NCI-H460 (cell line): ENCODE data around the gene GPR31. TPM values are rescaled to one million over a fixed set of nuclear protein-coding genes. Genes with fewer than 3 reads are reported as not detected.
"Not testable (repeated sequence)": the region's sequence is repeated elsewhere in the genome, so short reads cannot be mapped to it uniquely, and the experiment has no call there.

Experiments
- DNase-seq: peaks from one replicate; pipeline ENCODE4 v3.0.0-alpha.2; 2016; ENCODE audit warnings: low read depth; ENCODE audit errors: extremely low read depth
- polyA plus RNA-seq: library from polyadenylated mRNA; depleted of rRNA; stranded (reverse); fragments of >200 nt; gene quantifications from 2 replicates; pipeline ENCODE4 v1.2.3, GENCODE V29; 2014; cell fraction: nucleus; rRNA removed
- total RNA-seq: library from RNA; depleted of rRNA; stranded (reverse); fragments of >200 nt; shearing (Covaris generic); gene quantifications from 2 replicates; pipeline ENCODE4 v1.2.3, GENCODE V29; 2014; rRNA removed

Gene GPR31
- not detected in 2 replicates for total RNA-seq
- not detected in 2 replicates for polyA plus RNA-seq

GRCh38 chr6:167157863-167158262, at the start of gene GPR31:
Gene GPR31, minus strand, starts transcription at chr6:167157980. Its CDS starts 149 bp downstream, at chr6:167157831.
- no peak for DNase-seq

- DNase-seq = no peak
These were observed 49.7 kb upstream of the GPR31 start for GRCh38 chr6:167207527-167207926.

- not testable (repeated sequence) for DNase-seq
These were observed 47.5 kb upstream of the GPR31 start for GRCh38 chr6:167205316-167205715.

GRCh38 chr6:167204059-167204348, 46.2 kb upstream of the GPR31 start:
- not testable (repeated sequence) for DNase-seq

GRCh38 chr6:167203261-167204058, 45.7 kb upstream of the GPR31 start:
- DNase-seq = not testable (repeated sequence)

- not testable (repeated sequence) for DNase-seq
These were observed 44.8 kb upstream of the GPR31 start for GRCh38 chr6:167202613-167203012.

- DNase-seq = no peak
These were observed 43.0 kb upstream of the GPR31 start for GRCh38 chr6:167200806-167201205.

GRCh38 chr6:167195941-167196610, 38.3 kb upstream of the GPR31 start:
- DNase-seq = not testable (repeated sequence)

- DNase-seq = not testable (repeated sequence)
These were observed 35.8 kb upstream of the GPR31 start for GRCh38 chr6:167193515-167194125.

- not testable (repeated sequence) for DNase-seq
These were observed 33.3 kb upstream of the GPR31 start for GRCh38 chr6:167191043-167191583.

GRCh38 chr6:167187275-167187674, 29.5 kb upstream of the GPR31 start:
- DNase-seq = not testable (repeated sequence)

- DNase-seq = not testable (repeated sequence)
These were observed 27.3 kb upstream of the GPR31 start for GRCh38 chr6:167185101-167185500.

GRCh38 chr6:167182913-167183314, 25.1 kb upstream of the GPR31 start:
- not testable (repeated sequence) for DNase-seq

- DNase-seq = not testable (repeated sequence)
These were observed 23.6 kb upstream of the GPR31 start for GRCh38 chr6:167181351-167181750.

GRCh38 chr6:167180086-167180485, 22.3 kb upstream of the GPR31 start:
- DNase-seq = not testable (repeated sequence)

GRCh38 chr6:167178896-167179655, 21.3 kb upstream of the GPR31 start:
- DNase-seq = not testable (repeated sequence)

- not testable (repeated sequence) for DNase-seq
These were observed 19.5 kb upstream of the GPR31 start for GRCh38 chr6:167177271-167177670.

GRCh38 chr6:167172011-167172410, 14.2 kb upstream of the GPR31 start:
- not testable (repeated sequence) for DNase-seq

GRCh38 chr6:167171300-167171699, 13.5 kb upstream of the GPR31 start:
- not testable (repeated sequence) for DNase-seq

GRCh38 chr6:167169867-167170266, 12.1 kb upstream of the GPR31 start:
- not testable (repeated sequence) for DNase-seq
